Stimulated activated CD8-positive, alpha-beta memory T cell treated with anti-CD3 and anti-CD28 coated beads, Interleukin-7, amount 100 ng/mL, for 1 hour (primary cell): ENCODE measurements around the gene ARFGEF2.
"Not testable (repeated sequence)": the region's sequence is repeated elsewhere in the genome, so short reads cannot be mapped to it uniquely, and the experiment has no call there.

Experiments
- DNase-seq, 2 donors: peaks; one replicate each; pipeline ENCODE4 v3.0.0-alpha.2; 2020; ENCODE audit warnings: low read depth in 2 of 2

Gene ARFGEF2

DNA sequence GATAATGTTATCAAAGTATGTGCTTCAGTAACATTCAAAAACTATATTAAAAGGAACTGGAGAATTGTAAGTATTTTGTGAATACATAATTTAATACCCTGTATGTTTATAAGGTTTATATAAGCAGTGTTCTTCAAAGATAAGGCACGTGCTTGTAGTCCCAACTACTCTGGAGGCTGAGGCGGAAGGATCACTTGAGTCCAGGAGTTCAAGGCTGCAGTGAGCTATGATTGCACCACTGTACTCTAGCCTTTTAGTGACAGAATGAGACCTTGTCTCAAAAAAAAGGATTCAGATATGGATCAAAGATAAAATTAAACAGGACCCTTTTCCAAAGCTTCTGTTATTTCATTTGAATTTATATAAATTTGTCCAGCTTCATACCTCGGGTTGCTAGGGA is 141.8 kb downstream of the ARFGEF2 start:
- DNase-seq, result no peak

DNA sequence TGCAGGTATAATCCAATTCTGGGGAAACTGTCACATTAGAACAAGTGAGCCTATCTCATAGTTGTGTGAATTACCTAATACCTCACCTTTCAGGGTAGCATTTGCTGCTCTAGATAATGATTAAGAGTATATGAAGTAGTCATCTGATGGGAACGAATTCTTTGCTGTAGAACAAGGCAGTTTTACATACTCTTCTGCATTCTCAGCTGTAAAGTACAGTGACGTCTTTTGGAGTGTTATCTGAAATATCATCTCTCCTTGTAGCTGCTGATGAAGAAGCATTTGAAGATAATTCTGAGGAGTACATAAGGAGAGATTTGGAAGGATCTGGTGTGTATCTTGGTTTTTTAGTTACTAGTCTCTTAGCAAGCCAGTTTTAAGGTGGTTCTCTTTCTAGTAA is 153.0 kb downstream of the ARFGEF2 start:
- no peak for DNase-seq

DNA sequence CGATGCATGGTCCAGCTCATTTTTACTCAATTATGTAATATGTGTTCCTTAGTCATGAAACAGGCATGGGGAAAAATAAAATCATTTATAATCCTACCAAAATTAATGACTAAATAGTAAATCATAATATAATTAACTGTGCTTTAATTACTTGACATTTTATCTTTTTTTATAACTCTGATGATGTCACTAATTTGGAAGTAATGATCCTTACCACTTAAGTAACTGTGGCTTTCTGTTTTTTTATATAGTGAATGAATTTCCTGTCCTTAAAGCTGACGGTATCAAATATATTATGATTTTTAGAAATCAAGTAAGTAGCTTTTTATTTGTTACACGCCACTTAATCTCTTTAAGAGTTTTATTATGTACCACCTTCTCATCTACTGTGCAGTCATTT is 156.8 kb downstream of the ARFGEF2 start:
- no peak for DNase-seq

DNA sequence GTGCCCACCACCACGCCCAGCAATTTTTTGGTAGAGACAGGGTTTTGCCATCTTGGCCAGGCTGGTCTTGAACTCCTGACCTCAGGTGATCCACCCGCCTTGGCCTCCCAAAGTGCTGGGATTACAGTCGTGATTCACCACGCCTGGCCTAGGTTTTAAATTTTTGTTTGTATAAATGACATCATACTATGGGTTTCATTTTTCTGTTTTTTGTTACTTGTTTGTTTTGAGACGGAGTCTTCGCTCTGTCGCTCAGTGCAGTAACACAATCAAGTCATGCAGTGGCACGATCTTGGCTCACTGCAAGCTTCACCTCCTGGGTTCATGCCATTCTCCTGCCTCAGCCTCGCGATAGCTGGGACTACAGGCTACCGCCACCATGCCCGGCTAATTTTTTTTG is 160.8 kb downstream of the ARFGEF2 start:
- not testable (repeated sequence) for DNase-seq
